ELR (cell line): ENCODE measurements around the gene OR13C5.
A peak's percentile ranks its signal among the peaks of the same experiment; 100 is the strongest.
"Not testable (repeated sequence)": the region's sequence is repeated elsewhere in the genome, so short reads cannot be mapped to it uniquely, and the experiment has no call there.

ENCODE experiments used
- DNase-seq: peaks from one replicate; pipeline ENCODE4 v3.0.0-alpha.2; 2015; ENCODE audit warnings: low read depth

OR13C5 gene, protein sequence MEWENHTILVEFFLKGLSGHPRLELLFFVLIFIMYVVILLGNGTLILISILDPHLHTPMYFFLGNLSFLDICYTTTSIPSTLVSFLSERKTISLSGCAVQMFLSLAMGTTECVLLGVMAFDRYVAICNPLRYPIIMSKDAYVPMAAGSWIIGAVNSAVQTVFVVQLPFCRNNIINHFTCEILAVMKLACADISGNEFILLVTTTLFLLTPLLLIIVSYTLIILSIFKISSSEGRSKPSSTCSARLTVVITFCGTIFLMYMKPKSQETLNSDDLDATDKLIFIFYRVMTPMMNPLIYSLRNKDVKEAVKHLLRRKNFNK

DNA sequence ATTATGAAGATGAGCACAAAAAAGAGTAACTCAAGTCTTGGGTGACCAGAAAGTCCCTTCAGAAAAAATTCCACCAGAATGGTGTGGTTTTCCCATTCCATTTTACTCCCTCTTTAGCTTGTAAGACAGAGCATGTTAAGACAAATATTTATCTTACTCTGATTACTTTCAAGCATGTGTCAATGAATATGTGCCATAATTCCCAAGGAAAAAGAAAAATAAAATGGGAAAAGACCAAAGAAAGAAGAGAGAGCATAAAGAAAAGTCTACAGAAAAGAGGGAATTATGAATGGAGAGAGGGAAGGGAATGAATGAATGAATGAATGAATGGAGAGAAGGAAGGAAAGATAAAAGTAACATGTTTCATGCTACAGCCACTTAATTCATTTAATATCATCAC lies at the start of gene OR13C5:
Gene OR13C5 (minus strand): TSS at position 101 of the 400 bp plus-strand sequence. CDS start 0 bp downstream, at position 101.
- DNase-seq, result not testable (repeated sequence)

- no peak for DNase-seq
Observed at GRCh38 chr9:104635456-104635855, 36.2 kb upstream of the OR13C5 start.

- DNase-seq, result no peak
Observed at GRCh38 chr9:104633976-104634520, 34.8 kb upstream of the OR13C5 start.

DNA sequence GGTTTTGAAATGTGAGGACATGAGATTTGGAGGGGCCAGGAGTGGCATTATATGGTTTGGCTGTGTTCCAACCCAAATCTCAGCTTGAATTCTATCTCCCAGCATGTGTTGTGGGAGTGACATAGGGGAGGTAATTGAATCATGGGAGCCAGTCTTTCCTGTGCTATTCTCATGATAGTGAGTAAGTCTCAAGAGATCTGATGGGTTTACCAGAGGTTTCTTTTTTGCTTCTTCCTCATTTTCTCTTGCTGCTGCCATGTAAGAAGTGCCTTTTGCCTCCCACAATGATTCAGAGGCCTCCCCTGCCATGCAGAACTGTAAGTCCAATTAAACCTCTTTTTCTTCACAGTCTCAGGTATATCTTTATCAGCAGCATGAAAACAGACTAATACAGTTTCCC lies 26.8 kb upstream of the OR13C5 start:
- not testable (repeated sequence) for DNase-seq

DNA sequence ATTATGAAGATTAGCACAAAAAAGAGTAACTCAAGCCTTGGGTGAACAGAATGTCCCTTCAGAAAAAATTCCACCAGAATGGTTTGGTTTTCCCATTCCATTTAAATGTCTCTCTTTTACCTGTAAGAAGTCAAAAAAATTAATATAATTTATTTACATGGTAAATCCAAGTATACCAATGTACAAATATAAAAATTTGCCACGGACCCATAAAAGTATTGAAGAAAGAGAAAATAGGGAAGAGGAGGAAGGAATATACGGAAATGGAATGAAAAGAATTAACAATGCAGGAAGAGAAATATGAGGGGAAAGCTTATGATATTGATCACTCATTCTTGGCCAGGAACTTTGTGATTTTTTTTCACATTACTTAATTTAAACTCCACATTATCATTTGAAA lies 18.9 kb upstream of the OR13C5 start, which contains the start of gene OR13C9:
Gene OR13C9 (minus strand): TSS at position 101 of the 400 bp plus-strand sequence. CDS start 0 bp downstream, at position 101.
- DNase-seq, result no peak

DNA sequence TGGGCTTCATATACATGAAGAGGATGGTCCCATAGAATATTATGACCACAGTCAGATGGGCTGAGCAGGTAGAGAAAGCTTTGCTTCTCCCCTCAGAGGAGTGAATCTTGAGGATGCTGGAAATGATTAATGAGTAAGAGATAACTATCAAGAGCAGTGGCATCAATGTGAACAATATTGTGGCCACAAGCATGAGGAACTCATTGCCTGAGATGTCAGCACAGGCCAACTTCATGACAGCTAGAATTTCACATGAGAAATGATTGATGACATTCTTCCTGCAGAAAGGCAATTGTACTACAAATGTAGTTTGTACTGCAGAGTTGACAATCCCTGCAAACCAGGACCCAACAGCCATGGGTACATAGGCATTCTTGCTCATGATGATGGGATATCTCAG lies 18.2 kb upstream of the OR13C5 start:
- DNase-seq, result no peak

- no peak for DNase-seq
Observed at GRCh38 chr9:104611213-104611612, 12.0 kb upstream of the OR13C5 start.

DNA sequence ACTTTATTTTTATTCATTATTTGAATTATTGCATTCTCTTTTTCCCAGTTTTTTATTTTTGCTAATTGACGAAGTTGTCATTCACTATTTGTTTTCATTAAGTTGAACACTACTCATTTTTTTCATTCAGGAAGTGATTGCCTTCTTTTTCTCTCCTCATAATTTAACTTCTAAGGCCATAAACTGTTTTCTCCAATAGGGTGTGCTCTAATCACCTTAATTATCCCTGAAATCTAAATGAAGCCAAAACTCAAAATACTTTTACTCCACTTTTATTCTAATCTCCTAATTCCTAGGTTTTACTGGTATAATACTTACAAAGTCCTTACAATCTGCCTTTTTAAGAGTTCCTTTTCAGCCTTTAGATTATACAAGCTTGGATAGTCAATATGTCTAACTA lies 9.1 kb upstream of the OR13C5 start:
- DNase-seq, result peak; percentile 24

GRCh38 chr9:104606152-104606551 lies 6.9 kb upstream of the OR13C5 start:
- DNase-seq, result no peak

DNA sequence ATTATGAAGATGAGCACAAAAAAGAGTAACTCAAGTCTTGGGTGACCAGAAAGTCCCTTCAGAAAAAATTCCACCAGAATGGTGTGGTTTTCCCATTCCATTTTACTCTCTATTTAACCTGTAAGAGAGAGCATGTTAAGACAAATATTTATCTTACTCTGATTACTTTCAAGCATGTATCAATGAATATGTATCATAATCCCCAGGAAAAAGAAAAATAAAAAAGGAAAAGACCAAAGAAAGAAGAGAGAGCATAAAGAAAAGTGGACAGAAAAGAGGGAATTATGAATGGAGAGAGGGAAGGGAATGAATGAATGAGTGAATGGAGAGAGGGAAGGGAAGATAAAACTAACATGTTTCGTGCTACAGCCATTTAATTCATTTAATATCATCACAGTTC lies 6.3 kb upstream of the OR13C5 start, which contains the start of gene OR13C2:
Gene OR13C2 (minus strand): TSS at position 101 of the 400 bp plus-strand sequence. CDS start 0 bp downstream, at position 101.
- DNase-seq, result not testable (repeated sequence)

GRCh38 chr9:104604801-104605200 lies 5.6 kb upstream of the OR13C5 start:
- no peak for DNase-seq

- DNase-seq, result not testable (repeated sequence)
Observed at GRCh38 chr9:104598749-104599148, 464 bp downstream of the OR13C5 start.

- DNase-seq, result no peak
Observed at GRCh38 chr9:104589626-104590025, 9.6 kb downstream of the OR13C5 start.

DNA sequence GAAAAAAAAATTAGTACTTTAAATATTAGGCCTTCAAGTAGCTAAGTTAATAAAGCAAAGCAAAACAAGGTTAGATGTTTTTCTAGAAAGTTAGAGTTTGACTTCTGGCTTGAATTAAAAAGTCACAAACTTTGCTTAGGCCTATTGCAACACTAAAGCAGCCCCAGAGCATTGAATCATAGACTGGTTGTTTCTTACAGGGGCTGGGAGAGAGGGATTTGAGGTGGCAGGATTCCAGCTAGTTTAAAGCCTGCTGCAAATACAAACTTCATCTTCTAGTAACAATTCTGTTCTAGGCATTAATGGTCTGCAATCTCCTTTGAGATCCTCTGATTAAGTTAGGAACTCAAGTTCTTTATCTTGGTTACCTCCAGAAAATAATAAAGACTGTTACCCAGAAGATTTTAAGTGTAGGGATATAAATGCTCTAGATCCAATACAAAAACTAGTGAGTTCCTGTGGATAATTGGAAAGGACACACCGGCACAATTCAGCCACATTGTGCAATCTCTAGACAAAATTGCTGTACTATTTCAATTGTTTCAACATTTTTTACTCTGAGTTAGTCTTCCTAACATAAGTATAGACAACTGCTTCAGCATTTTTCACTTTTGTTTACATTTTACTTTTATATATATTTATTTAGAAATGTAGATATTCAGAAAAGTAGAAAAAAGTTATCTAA lies 12.6 kb downstream of the OR13C5 start:
- no peak for DNase-seq

GRCh38 chr9:104580562-104580961 lies 18.7 kb downstream of the OR13C5 start:
- DNase-seq, result no peak

DNA sequence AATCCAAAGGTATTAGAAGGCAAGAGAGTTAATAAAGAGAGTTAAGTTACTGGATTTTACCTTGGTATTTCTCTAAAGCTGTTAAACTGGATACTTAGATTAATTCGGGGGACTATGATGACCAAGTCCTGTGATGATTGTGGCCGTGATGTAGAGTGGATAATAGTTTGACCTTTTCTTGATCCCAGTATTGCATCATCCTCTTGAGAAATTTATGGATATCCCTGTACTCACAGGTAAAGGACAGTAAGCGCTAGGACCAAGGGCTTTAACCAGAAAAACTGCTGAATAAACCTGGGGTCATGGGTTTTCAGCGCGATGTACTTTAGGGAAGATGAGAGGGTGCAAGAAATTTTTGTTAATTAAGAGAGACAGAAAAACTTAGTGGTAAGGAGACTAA lies 21.9 kb downstream of the OR13C5 start:
- DNase-seq, result no peak

DNA sequence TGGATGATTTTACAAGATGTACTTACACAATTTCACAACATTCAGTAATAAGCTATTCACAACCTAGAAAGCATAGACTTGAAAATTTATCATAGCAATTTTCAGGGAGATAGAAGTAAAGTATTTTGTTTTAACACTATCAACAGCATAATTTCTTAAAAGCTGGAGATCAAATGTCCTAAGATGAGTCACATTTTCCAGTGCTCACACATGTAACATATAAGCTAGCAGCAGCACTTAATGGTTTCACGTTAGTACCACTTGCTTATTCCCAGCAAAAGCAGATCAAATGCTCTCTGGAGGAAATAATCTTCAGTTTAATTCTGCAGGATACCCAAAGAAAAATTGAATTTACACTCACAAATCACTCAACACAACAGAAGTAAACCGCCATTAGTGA lies 23.8 kb downstream of the OR13C5 start:
- DNase-seq, result no peak

- DNase-seq, result no peak
Observed at GRCh38 chr9:104572612-104573011, 26.6 kb downstream of the OR13C5 start.

DNA sequence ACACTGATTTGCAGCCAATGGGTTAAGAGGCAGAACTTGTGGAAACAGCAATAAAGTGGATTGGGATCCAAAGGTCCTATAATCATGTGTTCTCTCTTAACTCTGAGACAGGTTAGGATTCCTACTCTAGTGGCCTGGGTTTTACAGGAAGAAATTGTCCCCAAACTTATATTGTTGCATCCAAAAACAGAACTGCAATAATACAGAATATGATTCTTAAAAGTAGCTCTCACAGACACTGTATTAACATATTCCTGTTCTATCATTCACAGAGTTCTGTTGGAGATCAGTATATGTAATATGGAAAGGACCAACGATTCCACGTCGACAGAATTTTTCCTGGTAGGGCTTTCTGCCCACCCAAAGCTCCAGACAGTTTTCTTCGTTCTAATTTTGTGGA lies 30.3 kb downstream of the OR13C5 start, which contains the start of gene OR13C8:
Gene OR13C8 (plus strand): TSS at position 301 of the 400 bp plus-strand sequence. CDS start 0 bp downstream, at position 301.
- DNase-seq, result no peak

- no peak for DNase-seq
Observed at GRCh38 chr9:104564358-104564757, 34.9 kb downstream of the OR13C5 start.

GRCh38 chr9:104556830-104557634 lies 42.2 kb downstream of the OR13C5 start:
- no peak for DNase-seq

GRCh38 chr9:104555521-104555920 lies 43.7 kb downstream of the OR13C5 start:
- no peak for DNase-seq
